HG03103 (cell line): Measurements from ENCODE around the gene FCGBP.
"Not testable (repeated sequence)": the region's sequence is repeated elsewhere in the genome, so short reads cannot be mapped to it uniquely, and the experiment has no call there.

ENCODE experiments used
- ATAC-seq: cut with Tn5 transposase; IDR thresholded peaks from one replicate; pipeline ENCODE4 v1.9.1; 2021; ENCODE audit warnings: low read depth; ENCODE audit not compliant: unreplicated experiment

The FCGBP gene

DNA sequence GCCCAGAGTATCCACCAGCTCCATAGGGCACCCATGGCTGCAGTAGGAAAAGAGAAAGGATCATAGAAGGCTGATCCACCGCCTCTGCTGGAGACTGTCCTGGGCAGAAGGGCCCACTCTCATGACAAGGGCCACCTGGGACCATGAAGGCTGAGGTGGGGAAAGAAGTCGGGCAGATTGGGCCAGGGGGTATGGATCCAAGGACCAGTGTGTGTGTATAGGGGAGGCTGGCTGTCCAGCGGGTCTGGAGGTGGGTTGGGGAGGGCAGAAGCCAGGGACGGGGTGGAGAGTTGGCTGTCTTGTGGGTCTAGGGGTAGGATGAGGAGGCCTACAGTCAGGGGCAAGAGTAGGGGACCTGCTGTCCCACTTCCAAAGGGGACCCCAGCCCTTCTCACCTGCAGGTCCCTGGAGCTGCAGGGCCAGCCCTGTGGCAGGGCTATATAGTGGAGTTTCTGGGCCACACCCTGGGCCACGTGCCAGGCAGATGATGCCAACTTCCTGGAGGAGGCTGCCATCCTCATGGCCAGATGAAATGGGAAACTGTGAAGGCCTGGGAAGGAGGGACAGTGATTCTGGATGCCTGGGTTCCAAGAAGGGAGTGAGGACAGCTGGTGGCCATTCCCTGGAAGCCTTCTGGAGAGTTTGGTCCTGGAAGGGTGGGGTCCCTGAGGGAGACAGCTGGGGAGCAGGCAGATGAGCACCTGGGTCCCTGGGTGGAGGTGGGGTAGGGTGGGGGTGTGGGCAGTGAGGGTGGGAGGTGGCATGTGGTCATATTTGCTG lies at the start of gene FCGBP:
Gene FCGBP, minus strand, starts transcription at position 51 of the 780 bp plus-strand sequence.
- no peak for ATAC-seq

DNA sequence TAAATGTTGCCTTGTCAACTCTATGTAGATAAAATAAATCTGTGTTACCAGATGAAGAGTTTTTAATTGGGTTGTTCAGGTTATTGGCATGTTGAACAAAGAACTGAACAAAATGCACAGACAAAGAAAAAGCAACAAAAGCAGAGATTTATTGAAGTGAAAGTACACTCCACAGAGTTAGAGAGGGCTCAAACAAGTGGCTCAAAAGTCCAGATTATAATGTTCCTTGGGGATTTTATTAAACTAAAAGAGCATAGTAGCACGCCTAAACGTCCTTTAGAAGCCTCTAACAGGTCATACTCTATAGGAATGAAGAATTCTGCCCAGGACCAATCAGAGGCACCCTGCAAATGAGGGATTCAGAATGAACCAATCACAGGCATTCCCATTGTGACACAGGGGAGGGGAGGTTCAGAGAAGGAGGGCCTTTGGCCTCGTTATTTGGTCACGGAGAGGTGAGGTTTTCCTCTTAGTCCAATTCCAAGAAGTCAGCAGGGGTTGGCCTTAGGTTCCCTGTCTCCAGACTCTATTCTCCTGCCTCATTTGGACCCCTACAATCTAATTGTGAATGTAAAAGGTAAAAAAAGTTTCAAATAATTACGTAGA lies 49.4 kb upstream of the FCGBP start:
- ATAC-seq, result no peak

DNA sequence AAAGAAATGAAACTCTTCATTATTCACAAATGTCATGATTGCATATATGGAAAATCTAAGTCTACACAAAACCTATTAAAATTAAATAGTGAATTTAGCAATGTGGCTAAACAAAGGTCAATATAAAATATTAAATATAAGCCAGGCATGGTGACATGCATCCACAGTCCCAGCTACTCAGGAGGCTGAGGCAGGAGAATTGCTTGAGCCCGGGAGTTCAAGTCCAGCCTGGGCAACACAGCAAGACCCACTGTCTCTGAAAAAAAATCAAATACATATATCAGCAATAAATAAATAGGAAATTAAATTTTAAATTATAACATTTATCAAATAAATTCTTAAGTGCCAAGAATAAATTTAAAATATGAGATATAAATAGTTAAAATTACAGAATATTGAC lies 48.4 kb upstream of the FCGBP start:
- ATAC-seq, result no peak

DNA sequence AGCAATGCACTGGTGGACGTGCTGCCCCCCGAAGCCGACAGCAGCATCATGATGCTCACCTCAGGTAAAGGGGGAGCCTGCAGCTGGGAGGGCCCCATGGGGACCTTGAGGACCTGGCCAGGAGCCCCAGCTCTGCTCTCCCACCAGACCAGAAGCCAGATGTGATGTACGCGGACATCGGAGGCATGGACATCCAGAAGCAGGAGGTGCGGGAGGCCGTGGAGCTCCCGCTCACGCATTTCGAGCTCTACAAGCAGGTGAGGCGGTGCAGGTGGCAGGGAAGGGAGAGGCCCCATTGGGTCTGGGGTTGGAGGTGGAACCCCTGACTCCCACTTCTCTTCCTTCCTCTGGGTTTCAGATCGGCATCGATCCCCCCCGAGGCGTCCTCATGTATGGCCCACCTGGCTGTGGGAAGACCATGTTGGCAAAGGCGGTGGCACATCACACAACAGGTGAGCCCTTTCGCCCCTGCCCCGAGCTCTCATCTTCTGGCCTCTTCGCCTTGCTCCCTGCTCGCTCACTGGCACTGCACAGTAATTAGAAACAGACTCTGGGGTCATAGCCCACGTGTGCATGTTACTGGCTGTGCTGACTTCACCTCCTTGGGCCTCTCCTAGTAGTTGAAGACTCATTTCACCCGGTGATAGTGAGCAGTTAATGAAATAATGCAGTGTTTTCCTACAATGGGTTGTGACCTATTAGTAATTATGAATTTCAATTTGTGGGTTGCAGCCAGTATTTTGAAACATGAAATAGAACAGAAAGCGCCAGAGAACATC lies 40.1 kb upstream of the FCGBP start:
- ATAC-seq, result no peak

DNA sequence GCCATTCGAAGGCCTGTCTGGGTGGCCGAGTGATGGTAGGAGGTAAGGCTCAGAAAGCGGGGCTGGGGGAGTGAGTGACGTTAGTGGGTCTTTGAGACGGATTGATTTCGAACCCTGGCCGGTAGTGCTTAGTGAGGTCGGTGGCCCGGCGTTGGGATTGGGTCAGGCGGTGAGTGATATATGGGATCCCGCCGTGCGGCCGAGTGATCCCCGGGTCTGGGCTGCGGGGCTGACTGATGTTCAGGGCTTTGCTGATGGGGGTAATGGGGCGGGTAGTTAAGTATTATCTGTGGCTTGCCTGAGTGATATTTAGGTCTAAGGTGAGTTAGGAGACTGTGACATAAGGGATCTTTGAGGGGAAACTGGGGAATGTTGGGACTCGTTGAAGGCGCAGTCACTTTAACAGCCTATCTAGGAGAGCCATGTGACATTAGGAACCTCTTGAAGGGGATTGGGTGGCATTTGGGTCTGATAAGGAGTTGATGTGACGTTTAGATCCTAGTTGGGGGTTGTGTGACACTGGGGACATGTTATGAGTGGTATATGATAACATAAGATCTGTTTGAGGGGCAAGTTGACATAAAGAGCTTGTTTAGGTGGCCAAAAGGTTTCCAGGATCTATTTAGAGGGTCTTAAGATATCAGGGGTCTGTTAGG lies 37.1 kb upstream of the FCGBP start:
- no peak for ATAC-seq

DNA sequence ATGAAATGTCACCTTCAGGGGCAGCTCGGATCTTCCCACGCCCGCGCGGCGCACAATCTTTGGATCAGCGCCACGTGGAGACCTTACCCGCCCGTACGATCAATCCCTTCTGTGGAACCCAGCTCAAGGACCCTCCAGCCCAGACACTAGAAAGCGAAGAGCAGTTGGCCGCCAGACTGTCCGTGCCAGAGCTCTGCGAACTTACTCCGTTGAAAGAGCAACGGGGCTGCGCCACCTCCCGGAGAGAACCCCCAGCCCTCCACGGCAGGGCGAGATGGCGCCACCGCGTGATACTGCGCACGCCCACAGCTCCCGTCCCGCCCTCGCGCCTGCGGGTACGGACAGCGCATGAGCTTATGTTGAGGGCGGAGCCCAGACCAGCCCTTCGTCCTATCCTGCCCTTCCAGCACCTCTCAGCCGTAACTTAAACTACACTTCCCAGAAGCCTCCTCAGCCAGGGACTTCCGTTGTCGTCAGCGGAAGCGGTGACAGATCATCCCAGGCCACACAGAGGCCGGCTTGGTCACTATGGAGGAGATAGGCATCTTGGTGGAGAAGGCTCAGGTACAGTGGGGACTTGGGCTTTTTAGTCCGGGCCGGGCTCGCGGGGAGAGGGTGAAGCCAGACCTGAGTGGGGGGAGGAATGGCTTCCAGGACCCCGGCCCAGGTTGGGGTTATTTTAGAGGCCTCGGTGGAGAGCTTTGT lies 36.4 kb upstream of the FCGBP start, which contains the start of gene PSMC4:
Gene PSMC4, plus strand, starts transcription at position 491 of the 705 bp plus-strand sequence. Its CDS starts 38 bp downstream, at position 529.
- peak; percentile 91 for ATAC-seq

DNA sequence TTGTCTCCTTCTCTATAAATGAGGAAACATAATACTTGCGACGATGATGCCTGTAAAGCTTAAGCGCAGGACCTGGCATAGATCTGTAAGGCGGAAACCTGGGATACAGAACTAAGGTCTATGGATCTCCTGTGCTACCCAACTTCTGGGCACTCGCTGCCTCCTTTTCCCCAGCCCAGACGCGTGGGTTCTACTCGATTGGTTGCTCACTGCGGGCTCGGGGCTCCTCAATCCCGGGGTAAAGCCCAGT lies 35.9 kb upstream of the FCGBP start:
- no peak for ATAC-seq

DNA sequence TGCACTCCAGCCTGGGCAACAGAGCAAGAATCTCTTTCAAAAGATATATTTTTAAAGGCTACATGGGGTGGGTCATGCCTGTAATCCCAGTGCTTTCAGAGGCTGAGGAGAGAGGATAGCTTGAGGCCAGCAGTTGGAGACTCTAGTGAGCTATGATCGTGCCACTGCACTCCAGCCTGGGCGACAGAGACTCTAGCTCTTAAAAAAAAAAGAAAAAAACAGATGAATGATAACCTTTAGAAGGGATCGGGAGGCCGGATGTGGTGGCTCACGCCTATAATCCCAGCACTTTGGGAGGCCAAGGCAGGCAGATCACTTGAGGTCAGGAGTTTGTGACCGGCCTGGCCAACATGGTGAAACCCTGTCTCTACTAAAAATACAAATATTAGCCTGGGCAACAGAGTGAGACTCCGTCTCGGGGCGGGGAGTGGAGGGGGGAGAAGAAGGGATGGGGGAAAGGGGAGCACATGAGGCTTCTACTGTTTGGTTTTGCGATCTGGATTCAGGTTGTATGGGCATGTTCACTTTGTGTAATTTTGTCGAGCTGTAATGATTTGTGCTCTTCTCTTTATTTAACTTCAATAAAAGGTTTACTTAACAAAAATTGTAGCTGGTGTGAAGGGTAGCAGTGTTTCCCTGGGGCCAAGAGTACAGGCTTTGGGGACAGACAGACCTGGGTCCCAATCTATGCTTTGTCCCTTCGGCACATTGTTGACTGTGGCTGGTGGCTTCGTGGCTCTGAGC lies 35.4 kb upstream of the FCGBP start:
- ATAC-seq, result no peak

DNA sequence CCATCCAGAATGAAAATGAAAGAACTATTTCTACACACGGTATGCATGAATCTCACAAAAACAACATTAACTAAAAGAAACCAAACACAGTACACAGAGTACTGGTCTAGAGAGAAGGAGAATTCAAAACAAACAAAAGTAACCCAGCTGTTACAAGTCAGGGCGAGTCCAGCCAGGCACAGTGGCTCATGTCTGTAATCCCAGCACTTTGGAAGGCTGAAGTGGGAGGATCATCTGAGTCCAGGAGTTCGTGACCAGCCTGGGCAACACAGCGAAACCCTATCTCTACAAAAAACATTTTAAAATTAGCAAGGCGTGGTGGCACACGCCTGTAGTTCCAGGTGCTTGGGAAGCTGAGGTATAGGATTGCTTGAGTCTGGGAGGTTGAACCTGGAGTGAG lies 34.8 kb upstream of the FCGBP start:
- no peak for ATAC-seq

DNA sequence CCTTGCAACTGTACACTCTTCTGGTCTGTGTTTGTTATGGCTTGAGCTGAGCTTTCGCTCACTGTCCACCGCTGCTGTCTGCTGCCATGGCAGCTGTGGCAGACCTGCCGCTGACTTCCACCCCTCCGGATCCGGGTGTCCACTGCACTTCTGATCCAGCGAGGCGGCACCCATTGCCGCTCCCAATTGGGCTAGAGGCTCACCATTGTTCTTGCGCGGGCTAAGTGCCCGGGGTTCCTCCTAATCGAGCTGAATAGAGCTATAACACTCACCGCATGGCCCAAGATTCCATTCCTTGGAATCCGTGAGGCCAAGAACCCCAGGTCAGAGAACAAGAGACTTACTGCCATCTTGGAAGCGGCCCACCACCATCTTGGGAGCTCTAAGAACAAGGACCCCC lies 34.4 kb upstream of the FCGBP start:
- ATAC-seq, result no peak

DNA sequence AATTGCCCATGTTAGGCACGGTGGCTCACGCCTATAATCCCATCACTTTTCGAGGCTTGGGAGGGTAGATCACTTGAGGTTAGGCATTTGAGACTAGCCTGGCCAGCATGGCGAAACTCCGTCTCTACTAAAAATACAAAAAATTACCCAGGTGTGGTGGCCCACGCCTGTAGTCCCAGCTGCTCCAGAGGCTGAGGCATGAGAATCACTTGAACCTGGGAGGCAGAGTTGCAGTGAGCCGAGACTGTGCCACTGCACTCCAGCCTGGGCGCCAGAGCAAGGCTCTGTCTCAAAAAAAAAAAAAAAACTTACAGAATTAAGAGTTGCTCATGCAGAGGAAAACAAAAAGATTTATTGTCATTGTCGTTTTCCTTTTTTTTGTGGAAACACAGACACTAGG lies 33.1 kb upstream of the FCGBP start:
- ATAC-seq, result no peak

DNA sequence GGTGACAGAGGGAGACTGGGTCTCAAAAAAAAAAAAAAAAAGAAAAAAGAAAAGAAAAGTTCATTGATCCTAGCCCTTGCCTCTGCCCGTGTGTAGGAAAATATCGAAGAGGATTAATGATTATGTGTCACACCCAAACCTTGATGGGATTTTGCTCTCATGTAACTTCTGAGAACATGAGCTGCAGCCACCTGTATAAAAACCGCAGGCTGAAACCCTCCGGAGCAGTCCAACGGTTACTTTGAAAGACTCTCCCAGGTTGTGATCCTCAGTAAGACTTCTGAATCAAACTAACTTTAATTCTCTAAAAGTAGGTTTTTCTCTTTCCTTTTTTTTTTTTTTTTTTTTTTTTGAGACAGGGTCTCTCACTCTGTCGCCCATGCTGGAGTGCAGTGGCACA lies 32.2 kb upstream of the FCGBP start:
- no peak for ATAC-seq

DNA sequence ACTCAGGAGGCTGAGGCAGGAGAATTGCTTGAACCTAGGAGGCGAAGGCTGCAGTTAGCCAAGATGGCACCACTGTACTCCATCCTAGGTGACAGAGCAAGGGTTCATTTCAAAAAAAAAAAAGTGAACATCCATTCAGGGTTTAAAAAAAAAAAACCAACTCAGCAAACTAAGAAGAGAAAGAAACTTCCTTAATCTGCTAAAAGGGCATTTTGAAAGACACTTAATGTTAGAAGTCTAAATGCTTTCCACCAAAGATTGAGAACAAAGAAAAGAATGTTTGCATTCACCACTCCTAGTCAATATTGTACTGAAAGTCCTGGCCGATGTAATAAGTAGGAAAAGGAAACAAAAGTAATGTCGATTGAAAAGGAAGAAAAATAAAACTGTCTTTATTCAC lies 29.5 kb upstream of the FCGBP start:
- no peak for ATAC-seq

DNA sequence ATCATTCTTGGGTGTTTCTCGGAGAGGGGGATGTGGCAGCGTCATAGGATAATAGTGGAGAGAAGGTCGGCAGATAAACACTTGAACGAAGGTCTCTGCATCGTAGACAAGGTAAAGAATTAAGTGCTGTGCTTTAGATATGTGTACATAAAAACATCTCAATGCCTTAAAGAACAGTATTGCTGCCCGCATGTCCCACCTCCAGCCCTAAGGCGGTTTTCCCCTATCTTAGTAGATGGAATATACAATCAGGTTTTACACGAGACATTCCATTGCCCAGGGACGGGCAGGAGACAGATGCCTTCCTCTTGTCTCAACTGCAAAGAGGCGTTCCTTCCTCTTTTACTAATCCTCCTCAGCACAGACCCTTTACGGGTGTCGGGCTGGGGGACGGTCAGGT lies 25.0 kb upstream of the FCGBP start:
- ATAC-seq, result not testable (repeated sequence)

DNA sequence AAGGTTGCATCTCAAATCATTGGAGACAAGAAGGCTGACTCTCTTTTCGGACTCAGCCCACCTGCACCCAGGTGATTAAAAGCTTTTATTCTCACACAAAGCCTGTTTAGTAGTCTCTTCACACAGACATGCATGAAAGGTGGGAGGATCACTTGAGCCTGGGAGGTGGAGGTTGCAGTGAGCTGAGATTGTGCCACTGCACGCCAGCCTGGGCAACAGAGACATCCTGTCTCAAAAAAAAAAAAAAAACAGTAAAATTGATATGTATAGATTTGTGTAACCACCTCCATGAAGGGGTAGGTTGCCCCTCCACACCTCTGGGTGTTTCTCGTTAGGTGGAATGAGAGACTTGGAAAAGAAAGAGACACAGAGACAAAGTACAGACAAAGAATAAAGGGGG lies 24.5 kb upstream of the FCGBP start:
- not testable (repeated sequence) for ATAC-seq

DNA sequence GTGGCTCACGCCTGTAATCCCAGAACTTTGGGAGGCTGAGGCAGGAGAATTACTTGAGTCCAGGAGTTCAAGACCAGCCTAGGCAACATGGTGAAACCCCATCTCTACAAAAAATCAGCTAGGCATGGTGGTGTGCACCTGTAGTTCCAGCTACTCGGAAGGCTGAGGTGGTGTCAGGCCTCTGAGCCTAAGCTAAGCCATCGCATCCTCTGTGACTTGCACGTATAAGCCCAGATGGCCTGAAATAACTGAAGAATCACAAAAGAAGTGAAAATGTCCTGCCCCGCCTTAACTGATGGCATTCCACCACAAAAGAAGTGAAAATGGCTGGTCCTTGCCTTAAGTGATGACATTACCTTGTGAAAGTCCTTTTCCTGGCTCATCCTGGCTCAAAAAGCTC lies 23.5 kb upstream of the FCGBP start:
- not testable (repeated sequence) for ATAC-seq

DNA sequence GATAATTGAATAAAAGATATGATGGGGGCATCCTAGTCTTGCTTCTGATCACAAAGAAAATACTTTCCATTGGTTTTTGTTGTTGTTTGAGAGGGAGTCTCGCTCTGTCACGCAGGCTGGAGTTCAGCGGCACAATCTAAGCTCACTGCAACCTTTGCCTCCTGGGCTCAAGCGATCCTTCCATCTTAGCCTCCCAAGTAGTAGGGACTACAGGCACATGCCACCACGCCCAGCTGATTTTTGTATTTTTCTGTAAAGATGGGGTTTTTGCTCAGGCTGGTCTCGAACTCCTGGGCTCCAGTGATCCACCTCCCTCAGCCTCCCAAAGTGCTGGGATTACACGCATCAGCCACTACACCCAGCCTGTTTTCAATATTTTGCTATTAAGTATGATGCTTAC lies 19.5 kb upstream of the FCGBP start:
- ATAC-seq, result no peak

DNA sequence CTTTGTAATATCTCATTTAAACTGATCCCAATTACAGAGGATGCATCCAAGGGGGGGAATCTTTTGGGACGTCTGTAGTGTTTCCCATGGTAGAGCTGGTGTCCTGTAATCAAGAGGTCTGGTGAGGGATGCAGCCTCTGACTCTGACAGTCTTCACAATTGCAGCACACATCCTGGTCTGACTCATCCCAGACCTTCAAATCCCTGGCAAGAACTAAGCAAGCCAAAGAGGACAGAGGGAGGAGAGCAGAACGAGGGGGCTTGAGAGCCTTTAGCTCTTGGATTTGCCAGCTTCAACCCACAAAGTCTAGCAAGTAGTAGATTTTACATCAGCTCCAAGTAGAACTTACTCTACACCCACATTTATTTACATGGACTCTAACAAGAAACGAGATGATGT lies 17.3 kb upstream of the FCGBP start:
- ATAC-seq, result no peak

DNA sequence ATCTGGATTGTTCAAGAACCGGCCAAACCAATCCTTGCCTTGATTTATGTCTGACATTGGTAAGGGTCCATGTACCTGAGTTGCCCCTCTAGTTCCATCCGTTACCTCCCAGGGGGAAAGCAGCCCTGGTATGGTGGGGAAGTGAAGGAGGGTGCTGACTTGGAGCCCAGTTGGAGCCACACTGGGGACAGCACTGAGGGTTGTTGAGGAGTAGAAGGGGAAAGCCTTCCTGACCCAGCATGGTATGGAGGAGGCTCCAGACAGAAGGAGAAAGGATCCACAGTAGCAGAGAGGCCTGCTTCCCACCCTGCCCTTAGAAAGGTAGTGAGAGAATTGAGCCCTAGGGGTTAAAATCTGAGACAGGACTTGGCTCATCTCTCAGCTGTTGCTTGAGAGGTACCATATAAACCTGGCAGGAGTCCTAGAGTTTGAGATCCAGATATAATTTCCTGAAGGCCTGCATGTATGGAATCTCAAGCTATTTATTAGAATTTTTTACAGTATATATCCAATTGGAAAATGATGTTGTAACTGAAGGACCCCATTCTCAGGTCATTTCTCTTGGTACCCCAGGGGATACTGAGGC lies 16.7 kb upstream of the FCGBP start:
- ATAC-seq, result no peak
